Mesendoderm (in vitro differentiated cells): ENCODE measurements around the gene ATG9A.

ENCODE experiments used
- DNase-seq: peaks from one replicate; pipeline ENCODE4 v3.0.0; 2013
- H2AK5ac ChIP-seq: 2 replicates; pipeline ENCODE4 v1.6.1; 2013; ENCODE audit warnings: low read length, inconsistent platforms
- H2BK120ac ChIP-seq: 2 replicates; pipeline ENCODE4 v1.6.1; 2013; ENCODE audit warnings: low read depth, mild to moderate bottlenecking, low read length, moderate library complexity, mixed read lengths
- H2BK15ac ChIP-seq: replicated peaks from 2 replicates; pipeline ENCODE4 v1.6.1; 2013; ENCODE audit warnings: low read depth, mild to moderate bottlenecking, moderate library complexity
- H2BK5ac ChIP-seq: 2 replicates; pipeline ENCODE4 v1.6.1; 2013; ENCODE audit warnings: low read length, inconsistent platforms
- H3K18ac ChIP-seq: 2 replicates; pipeline ENCODE4 v1.6.1; 2013; ENCODE audit warnings: mild to moderate bottlenecking, low read length, mixed read lengths
- H3K23ac ChIP-seq: one replicate; pipeline ENCODE4 v1.6.1; 2013; ENCODE audit warnings: low read length
- H3K27ac ChIP-seq: 2 replicates; pipeline ENCODE4 v1.5.1; 2013; ENCODE audit warnings: low read depth, mild to moderate bottlenecking, inconsistent platforms, low read length, moderate library complexity
- H3K27me3 ChIP-seq: 2 replicates; pipeline ENCODE4 v1.6.1; 2013; ENCODE audit warnings: low read length, control low read depth, mild to moderate bottlenecking, inconsistent platforms; ENCODE audit not compliant: insufficient read depth, poor library complexity
- H3K36me3 ChIP-seq: 2 replicates; pipeline ENCODE4 v1.6.1; 2013; ENCODE audit warnings: low read length, inconsistent platforms; ENCODE audit not compliant: control insufficient read depth, insufficient read depth
- H3K4ac ChIP-seq: one replicate; pipeline ENCODE4 v1.6.1; 2013; ENCODE audit warnings: low read depth, mild to moderate bottlenecking, low read length, moderate library complexity
- H3K4me1 ChIP-seq: 2 replicates; pipeline ENCODE4 v1.6.1; 2013; ENCODE audit warnings: low read depth, low read length, inconsistent platforms; ENCODE audit not compliant: control insufficient read depth
- H3K4me2 ChIP-seq: 2 replicates; pipeline ENCODE4 v1.6.1; 2013; ENCODE audit warnings: low read length
- H3K4me3 ChIP-seq: 2 replicates; pipeline ENCODE4 v1.5.1; 2013; ENCODE audit warnings: mild to moderate bottlenecking, low read length
- H3K56ac ChIP-seq: one replicate; pipeline ENCODE4 v1.6.1; 2013; ENCODE audit warnings: low read length
- H3K79me1 ChIP-seq: 2 replicates; pipeline ENCODE4 v1.6.1; 2013; ENCODE audit warnings: low read length, inconsistent platforms
- H3K79me2 ChIP-seq: 2 replicates; pipeline ENCODE4 v1.6.1; 2013; ENCODE audit warnings: mild to moderate bottlenecking, low read length; ENCODE audit not compliant: control insufficient read depth, insufficient read depth
- H3K9ac ChIP-seq: 2 replicates; pipeline ENCODE4 v1.6.1; 2013; ENCODE audit warnings: low read length, inconsistent platforms
- H4K5ac ChIP-seq: one replicate; pipeline ENCODE4 v1.6.1; 2013; ENCODE audit warnings: low read length
- H4K8ac ChIP-seq: one replicate; pipeline ENCODE4 v1.6.1; 2013; ENCODE audit warnings: low read depth, mild to moderate bottlenecking, control low read depth, low read length, moderate library complexity
- WGBS: extraction: QIAGEN DNeasy Blood & Tissue Kit; methylation state at CpG from one replicate; pipeline ENCODE4 v1.1.7; 2013; ENCODE audit warnings: low lambda C conversion rate, missing lambda C conversion rate; ENCODE audit not compliant: insufficient coverage; ENCODE audit errors: extremely low coverage; 5-methylcytosine and 5-hydroxymethylcytosine counted together

Gene ATG9A

GRCh38 chr2:219223831-219224610 is 5.4 kb downstream of the ATG9A start:
- Histone ChIP-seq H2BK120ac (no peak overlapping the region), H3K56ac (no peak overlapping the region), H3K4me3 (no peak overlapping the region), H3K23ac (no peak overlapping the region), H2BK15ac (no peak overlapping the region), H3K79me1 (peaks cover 10% of the 10 kb centered on the region), H2BK5ac (no peak overlapping the region), H4K5ac (no peak overlapping the region), H3K4me1 (peaks cover 4% of the 10 kb centered on the region), H3K36me3 (peaks cover 1% of the 10 kb centered on the region), H3K18ac (no peak overlapping the region), H3K27ac (no peak overlapping the region), H3K4ac (no peak overlapping the region), H3K79me2 (peaks cover 6% of the 10 kb centered on the region), H2AK5ac (no peak overlapping the region), H3K9ac (no peak overlapping the region), H4K8ac (no peak overlapping the region), H3K27me3 (no peaks in the 10 kb centered on the region), H3K4me2 (no peak overlapping the region)
- WGBS: no CpG with 5 or more reads among the region's 31 CpGs
- no peak for DNase-seq

- H3K27me3 ChIP-seq: no peaks in the 10 kb centered on the region
- no peaks in the 10 kb centered on the region for H3K79me2 ChIP-seq
- H2BK5ac ChIP-seq: no peak overlapping the region
- no peak for DNase-seq
- H3K36me3 ChIP-seq: peaks cover 1% of the 10 kb centered on the region
- H3K18ac ChIP-seq: no peak overlapping the region
- no peak overlapping the region for H2BK120ac ChIP-seq
- no peaks in the 10 kb centered on the region for H3K4me1 ChIP-seq
- H3K4ac ChIP-seq: no peak overlapping the region
- H3K79me1 ChIP-seq: no peaks in the 10 kb centered on the region
- H3K23ac ChIP-seq: no peak overlapping the region
- H3K4me3 ChIP-seq: no peak overlapping the region
- no peak overlapping the region for H4K8ac ChIP-seq
- no peak overlapping the region for H2AK5ac ChIP-seq
- H4K5ac ChIP-seq: no peak overlapping the region
- no peak overlapping the region for H3K9ac ChIP-seq
- no CpG with 5 or more reads among the region's 16 CpGs for WGBS
- H2BK15ac ChIP-seq: no peak overlapping the region
- no peak overlapping the region for H3K56ac ChIP-seq
- H3K27ac ChIP-seq: no peak overlapping the region
- no peak overlapping the region for H3K4me2 ChIP-seq
Observed at GRCh38 chr2:219221957-219222518, 7.4 kb downstream of the ATG9A start.

GRCh38 chr2:219220652-219221402 is 8.6 kb downstream of the ATG9A start:
- H3K4me2 ChIP-seq: no peak overlapping the region
- peaks cover 6% of the 10 kb centered on the region for H3K79me1 ChIP-seq
- H2AK5ac ChIP-seq: no peak overlapping the region
- no peak overlapping the region for H2BK15ac ChIP-seq
- no peak overlapping the region for H3K18ac ChIP-seq
- peaks cover 1% of the 10 kb centered on the region for H3K36me3 ChIP-seq
- DNase-seq: no peak
- H4K8ac ChIP-seq: no peak overlapping the region
- H3K4me3 ChIP-seq: no peak overlapping the region
- WGBS: no CpG with 5 or more reads among the region's 19 CpGs
- H3K27ac ChIP-seq: no peak overlapping the region
- no peaks in the 10 kb centered on the region for H3K79me2 ChIP-seq
- no peak overlapping the region for H3K23ac ChIP-seq
- no peak overlapping the region for H3K56ac ChIP-seq
- peaks cover 2% of the 10 kb centered on the region for H3K4me1 ChIP-seq
- H2BK120ac ChIP-seq: no peak overlapping the region
- H3K9ac ChIP-seq: no peak overlapping the region
- no peak overlapping the region for H2BK5ac ChIP-seq
- H3K4ac ChIP-seq: no peak overlapping the region
- no peak overlapping the region for H4K5ac ChIP-seq
- H3K27me3 ChIP-seq: no peaks in the 10 kb centered on the region

GRCh38 chr2:219219784-219220532 is 9.5 kb downstream of the ATG9A start:
- Histone ChIP-seq H3K18ac (no peak overlapping the region), H2BK120ac (no peak overlapping the region), H3K36me3 (peaks cover 1% of the 10 kb centered on the region), H3K23ac (no peak overlapping the region), H3K9ac (peak overlapping the region; percentile 22), H2AK5ac (no peak overlapping the region), H2BK15ac (no peak overlapping the region), H4K5ac (no peak overlapping the region), H3K27ac (no peak overlapping the region), H3K56ac (peak overlapping the region; percentile 39), H3K4me1 (peaks cover 2% of the 10 kb centered on the region), H3K79me1 (peaks cover 6% of the 10 kb centered on the region), H3K4ac (no peak overlapping the region), H2BK5ac (no peak overlapping the region), H3K4me3 (no peak overlapping the region), H3K79me2 (no peaks in the 10 kb centered on the region), H3K27me3 (no peaks in the 10 kb centered on the region), H3K4me2 (no peak overlapping the region), H4K8ac (no peak overlapping the region)
- no CpG with 5 or more reads among the region's 18 CpGs for WGBS
- no peak for DNase-seq

- no peaks in the 10 kb centered on the region for H3K79me2 ChIP-seq
- peak within 1 kb of the TSS; percentile 44 for H3K4ac ChIP-seq
- peak within 1 kb of the TSS; percentile 54 for H2BK5ac ChIP-seq
- peaks cover 4% of the 10 kb centered on the region for H3K36me3 ChIP-seq
- H2BK15ac ChIP-seq: no peak within 1 kb of the TSS
- peak within 1 kb of the TSS; percentile 98 for H3K23ac ChIP-seq
- peak within 1 kb of the TSS; percentile 99 for H3K56ac ChIP-seq
- H2AK5ac ChIP-seq: no peak within 1 kb of the TSS
- H2BK120ac ChIP-seq: peak within 1 kb of the TSS; percentile 3
- peak within 1 kb of the TSS; percentile 98 for H3K4me2 ChIP-seq
- peak within 1 kb of the TSS; percentile 96 for H3K9ac ChIP-seq
- peak; percentile 96 for DNase-seq
- H3K27ac ChIP-seq: peak within 1 kb of the TSS; percentile 96
- peaks cover 6% of the 10 kb centered on the region for H3K79me1 ChIP-seq
- H3K27me3 ChIP-seq: no peaks in the 10 kb centered on the region
- peak within 1 kb of the TSS; percentile 8 for H3K18ac ChIP-seq
- peaks cover 2% of the 10 kb centered on the region for H3K4me1 ChIP-seq
- no CpG with 5 or more reads among the region's 71 CpGs for WGBS
- no peak within 1 kb of the TSS for H4K5ac ChIP-seq
- no peak within 1 kb of the TSS for H4K8ac ChIP-seq
- H3K4me3 ChIP-seq: peak within 1 kb of the TSS; percentile 87
Observed at GRCh38 chr2:219218732-219219701, 10.4 kb downstream of the ATG9A start, which contains the start of gene ABCB6. ABCB6 (minus strand) TSS chr2:219218958; CDS start chr2:219218673, 285 bp downstream.
